Stomach (tissue), 4 donors: ENCODE measurements around the gene HS3ST1.

Experiments used
- POLR2A ChIP-seq, 4 donors: fragments of 450-650 bp; IDR thresholded peaks; one replicate each; pipeline ENCODE4 v1.6.1; 2016; ENCODE audit warnings: antibody characterized with exemption in 4 of 4, control low read depth in 2 of 4, mild to moderate bottlenecking in 1 of 4, moderate library complexity in 1 of 4
- POLR2AphosphoS5 ChIP-seq, 3 donors: sonication (generic); formaldehyde crosslinking; IDR thresholded peaks; one replicate each; pipeline ENCODE4 v1.6.1; 2016; ENCODE audit warnings: antibody characterized with exemption in 3 of 3

- TF ChIP-seq POLR2A (IDR thresholded peaks at IDR 0.05) (no peak), POLR2AphosphoS5 (IDR thresholded peaks at IDR 0.05) (no peak)
These were observed 80.1 kb downstream of the HS3ST1 start for GRCh38 chr4:11348449-11349088.
